ENCODE results near the gene STK24. TPM values are rescaled to one million over a fixed set of nuclear protein-coding genes. Genes with fewer than 3 reads are reported as not detected.

Gene STK24
- total RNA-seq, 1 experiment from 2014 or later, result 80.2 TPM

GRCh38 chr13:98443329-98443728, 133.6 kb downstream of the STK24 start:
- no peaks in the 10 kb centered on the region for H3K27me3 ChIP-seq
- no peak overlapping the region for H3K27ac ChIP-seq
- no peak overlapping the region for H3K4me3 ChIP-seq
- no peak for DNase-seq
- no peaks in the 10 kb centered on the region for H3K9me3 ChIP-seq (replicated peaks)
- peaks cover 2% of the 10 kb centered on the region; the same call in 1 of the 2 replicates for H3K36me3 ChIP-seq
- H3K4me1 ChIP-seq, result no peaks in the 10 kb centered on the region; the same call in 1 of the 2 replicates

DNA sequence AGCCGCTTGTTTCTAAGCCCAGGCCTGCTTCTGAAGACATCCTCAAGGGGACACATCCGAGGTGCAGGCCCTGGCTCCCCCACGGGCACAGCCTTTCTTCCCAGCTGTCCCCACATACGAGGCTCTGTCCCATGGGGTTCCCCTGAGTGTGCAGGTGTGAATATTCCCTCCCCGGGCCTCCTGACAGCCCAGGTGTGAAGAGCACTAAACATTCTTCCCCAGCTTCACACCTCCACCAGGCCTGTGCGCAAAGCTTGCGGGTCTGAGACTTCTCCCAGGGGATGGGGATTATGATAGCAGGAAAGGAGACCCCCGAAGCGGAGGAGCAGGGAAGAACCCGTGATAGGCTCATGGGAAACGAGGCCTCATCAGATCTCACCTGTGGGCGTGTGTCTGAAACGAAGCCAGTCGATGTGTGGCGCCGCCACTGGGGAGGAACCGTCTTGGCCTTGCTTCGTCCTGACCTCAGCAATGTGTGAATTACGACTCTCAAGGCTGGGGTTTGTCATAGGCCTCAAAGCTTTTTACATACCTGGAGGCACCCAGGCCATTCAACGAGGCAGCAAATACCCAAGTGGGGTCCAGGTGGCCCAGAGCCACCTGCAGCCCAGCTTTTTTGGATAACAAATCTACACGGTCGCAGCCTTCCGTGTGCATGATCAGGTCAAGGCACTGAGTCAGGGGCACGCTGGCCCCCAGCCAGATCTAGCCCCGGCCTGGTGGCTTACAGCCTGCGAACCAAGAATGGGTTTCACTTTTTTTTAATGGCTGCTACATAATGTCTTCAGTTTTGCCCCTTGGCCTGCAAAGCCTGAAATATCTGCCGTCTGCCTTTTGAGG, 134.3 kb downstream of the STK24 start:
- no peaks in the 10 kb centered on the region for H3K9me3 ChIP-seq (replicated peaks)
- H3K27me3 ChIP-seq, result no peaks in the 10 kb centered on the region
- peaks cover 2% of the 10 kb centered on the region; the same call in 1 of the 2 replicates for H3K36me3 ChIP-seq
- H3K4me3 ChIP-seq, result no peak overlapping the region
- H3K4me1 ChIP-seq, result no peaks in the 10 kb centered on the region; the same call in 1 of the 2 replicates
- H3K27ac ChIP-seq, result no peak overlapping the region
- DNase-seq, result no peak

DNA sequence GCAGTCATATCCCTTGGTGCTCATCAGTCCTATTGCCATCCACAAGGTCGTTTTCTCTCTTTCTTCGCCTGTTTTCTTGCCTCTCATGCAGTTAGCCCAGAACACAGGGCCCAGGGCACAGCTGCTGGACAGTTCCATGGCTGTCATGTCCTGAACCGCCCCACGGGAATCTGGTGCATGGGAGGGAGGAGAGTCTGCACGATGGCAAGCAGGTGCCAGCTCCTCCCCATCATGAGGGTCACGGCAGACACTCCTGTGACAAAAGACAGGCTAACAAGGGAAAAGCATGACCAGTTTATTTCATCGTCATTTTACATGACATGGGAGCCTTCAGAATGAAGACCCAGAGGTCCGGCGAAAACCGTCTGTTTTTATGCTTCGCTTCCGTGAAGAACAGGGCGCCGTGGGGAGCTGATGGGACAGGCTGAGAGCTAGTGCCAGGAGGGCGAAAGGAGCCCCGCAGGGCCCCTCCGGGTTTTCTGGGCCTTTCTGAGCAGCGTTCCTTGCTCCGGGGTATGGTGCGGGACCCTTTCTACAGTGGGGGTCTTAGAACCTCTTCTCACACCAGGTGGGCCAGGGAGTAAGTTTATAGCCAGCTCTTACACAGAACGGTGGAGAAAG, 135.7 kb downstream of the STK24 start:
- Histone ChIP-seq H3K36me3 (no peaks in the 10 kb centered on the region), H3K9me3 (replicated peaks) (no peaks in the 10 kb centered on the region), H3K27me3 (no peaks in the 10 kb centered on the region), H3K27ac (no peak overlapping the region), H3K4me3 (no peak overlapping the region), H3K4me1 (no peaks in the 10 kb centered on the region; the same call in 1 of the 2 replicates)
- DNase-seq, result no peak

DNA sequence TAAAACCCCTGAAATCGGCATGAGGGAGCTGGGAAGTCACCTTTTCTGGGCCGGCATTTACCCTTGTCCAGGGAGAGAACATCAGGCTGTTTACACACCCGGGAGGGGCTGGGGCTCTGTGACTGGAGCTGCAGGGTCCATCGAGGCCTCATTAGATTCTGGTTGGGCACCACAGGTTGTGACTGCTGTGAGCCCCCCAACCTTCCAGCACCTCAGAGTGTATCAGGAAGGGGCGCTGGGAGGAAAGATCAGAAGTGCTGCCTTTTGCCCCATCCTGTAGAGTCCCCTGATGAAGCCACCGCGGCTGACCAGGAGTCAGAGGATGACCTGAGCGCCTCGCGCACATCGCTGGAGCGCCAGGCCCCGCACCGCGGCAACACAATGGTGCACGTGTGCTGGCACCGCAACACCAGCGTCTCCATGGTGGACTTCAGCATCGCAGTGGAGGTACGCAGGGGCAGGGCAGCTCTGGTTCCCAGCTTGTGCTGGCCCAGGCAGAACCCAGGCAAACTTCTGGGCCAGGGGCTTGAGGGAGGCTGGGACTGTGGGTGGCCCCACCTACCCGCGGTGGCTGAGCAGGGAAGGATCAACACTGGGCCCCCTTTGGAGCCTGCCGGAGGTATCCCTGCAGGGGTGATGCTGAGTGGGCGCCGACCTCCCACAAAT, 136.4 kb downstream of the STK24 start:
- H3K9me3 ChIP-seq (replicated peaks), result no peaks in the 10 kb centered on the region
- H3K4me1 ChIP-seq, result no peaks in the 10 kb centered on the region; the same call in 1 of the 2 replicates
- no peak overlapping the region for H3K27ac ChIP-seq
- no peaks in the 10 kb centered on the region for H3K27me3 ChIP-seq
- no peaks in the 10 kb centered on the region for H3K36me3 ChIP-seq
- no peak overlapping the region for H3K4me3 ChIP-seq
- no peak for DNase-seq

GRCh38 chr13:98439896-98440295, 137.0 kb downstream of the STK24 start:
- no peaks in the 10 kb centered on the region for H3K9me3 ChIP-seq (replicated peaks)
- H3K4me3 ChIP-seq, result no peak overlapping the region
- no peak for DNase-seq
- no peak overlapping the region for H3K27ac ChIP-seq
- no peaks in the 10 kb centered on the region for H3K27me3 ChIP-seq
- H3K4me1 ChIP-seq, result no peaks in the 10 kb centered on the region
- H3K36me3 ChIP-seq, result no peaks in the 10 kb centered on the region

GRCh38 chr13:98439126-98439828, 137.6 kb downstream of the STK24 start:
- Histone ChIP-seq H3K4me1 (no peaks in the 10 kb centered on the region), H3K27me3 (no peaks in the 10 kb centered on the region), H3K9me3 (replicated peaks) (no peaks in the 10 kb centered on the region), H3K36me3 (no peaks in the 10 kb centered on the region), H3K27ac (no peak overlapping the region), H3K4me3 (no peak overlapping the region)
- DNase-seq, result no peak

DNA sequence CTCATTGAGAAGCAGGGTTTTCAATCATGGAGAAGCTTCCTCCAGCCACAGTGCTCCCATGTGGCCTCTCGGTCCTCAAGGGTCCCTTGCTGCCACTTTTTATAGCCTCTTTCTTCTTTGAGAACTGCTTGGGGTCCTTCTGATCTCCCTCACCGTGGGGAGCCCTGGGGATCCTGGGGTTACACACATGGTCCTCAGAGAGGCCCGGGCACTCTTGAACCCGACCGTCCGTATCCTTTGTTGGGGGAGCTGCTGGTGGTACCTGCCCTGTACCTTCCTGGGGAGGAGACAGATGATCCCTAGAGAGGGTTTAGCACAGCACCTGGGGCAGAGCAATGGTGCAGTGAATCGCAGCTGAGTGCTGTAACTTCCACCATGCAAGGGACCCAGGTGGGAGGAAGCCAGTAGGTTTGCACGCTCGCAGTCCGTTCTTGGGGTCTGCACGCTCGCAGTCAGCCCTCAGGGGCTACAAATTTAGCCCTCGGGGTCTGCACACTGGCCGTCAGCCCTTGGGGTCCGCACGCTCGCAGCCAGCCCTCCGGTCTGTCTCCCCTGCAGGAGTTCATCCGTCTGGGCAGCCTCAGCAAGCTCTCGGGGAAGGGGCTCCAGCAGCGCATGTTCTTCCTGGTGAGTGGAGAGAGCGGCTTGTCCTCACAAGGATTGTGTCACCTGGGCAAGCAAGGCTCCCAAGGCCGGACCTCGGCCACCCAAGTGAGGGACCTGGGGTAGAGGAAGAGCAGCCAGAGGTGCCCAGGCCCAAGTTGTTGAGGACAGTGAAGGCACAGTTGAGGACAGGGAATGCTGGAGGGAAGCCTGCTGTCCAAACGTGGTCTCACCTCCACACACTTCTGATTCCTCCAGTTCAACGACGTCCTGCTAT, 138.4 kb downstream of the STK24 start:
- Histone ChIP-seq H3K4me1 (no peaks in the 10 kb centered on the region), H3K36me3 (no peaks in the 10 kb centered on the region), H3K9me3 (replicated peaks) (no peaks in the 10 kb centered on the region), H3K27ac (no peak overlapping the region), H3K4me3 (no peak overlapping the region), H3K27me3 (no peaks in the 10 kb centered on the region)
- no peak for DNase-seq

GRCh38 chr13:98436233-98436910, 140.5 kb downstream of the STK24 start:
- no peak overlapping the region for H3K4me3 ChIP-seq
- H3K4me1 ChIP-seq, result no peaks in the 10 kb centered on the region
- H3K27ac ChIP-seq, result no peak overlapping the region
- DNase-seq, result no peak
- no peaks in the 10 kb centered on the region for H3K27me3 ChIP-seq
- H3K9me3 ChIP-seq (replicated peaks), result no peaks in the 10 kb centered on the region
- H3K36me3 ChIP-seq, result no peaks in the 10 kb centered on the region

- Histone ChIP-seq H3K36me3 (no peaks in the 10 kb centered on the region), H3K27ac (no peak overlapping the region), H3K9me3 (replicated peaks) (no peaks in the 10 kb centered on the region), H3K4me1 (no peaks in the 10 kb centered on the region), H3K4me3 (no peak overlapping the region), H3K27me3 (no peaks in the 10 kb centered on the region)
- DNase-seq, result no peak
These were observed 141.5 kb downstream of the STK24 start for GRCh38 chr13:98435376-98435775.

GRCh38 chr13:98434060-98434459, 142.8 kb downstream of the STK24 start:
- DNase-seq, result no peak
- Histone ChIP-seq H3K4me1 (no peaks in the 10 kb centered on the region), H3K36me3 (no peaks in the 10 kb centered on the region), H3K9me3 (replicated peaks) (no peaks in the 10 kb centered on the region), H3K27ac (no peak overlapping the region), H3K27me3 (no peaks in the 10 kb centered on the region), H3K4me3 (no peak overlapping the region)

GRCh38 chr13:98433654-98434053, 143.3 kb downstream of the STK24 start:
- no peak overlapping the region for H3K27ac ChIP-seq
- DNase-seq, result no peak
- H3K9me3 ChIP-seq (replicated peaks), result no peaks in the 10 kb centered on the region
- no peaks in the 10 kb centered on the region for H3K27me3 ChIP-seq
- no peaks in the 10 kb centered on the region for H3K36me3 ChIP-seq
- H3K4me3 ChIP-seq, result no peak overlapping the region
- H3K4me1 ChIP-seq, result no peaks in the 10 kb centered on the region

GRCh38 chr13:98432638-98433037, 144.3 kb downstream of the STK24 start:
- H3K27ac ChIP-seq, result no peak overlapping the region
- no peaks in the 10 kb centered on the region for H3K4me1 ChIP-seq
- no peaks in the 10 kb centered on the region for H3K9me3 ChIP-seq (replicated peaks)
- no peaks in the 10 kb centered on the region for H3K27me3 ChIP-seq
- no peak overlapping the region for H3K4me3 ChIP-seq
- no peaks in the 10 kb centered on the region for H3K36me3 ChIP-seq
- DNase-seq, result no peak

- Histone ChIP-seq H3K4me3 (no peak overlapping the region), H3K36me3 (no peaks in the 10 kb centered on the region), H3K27ac (no peak overlapping the region), H3K27me3 (no peaks in the 10 kb centered on the region), H3K4me1 (no peaks in the 10 kb centered on the region), H3K9me3 (replicated peaks) (no peaks in the 10 kb centered on the region)
- DNase-seq, result no peak
These were observed 146.8 kb downstream of the STK24 start for GRCh38 chr13:98429977-98430736.

Measured in SJCRH30 (cell line).